SK-N-MC (cell line): ENCODE measurements around the gene RCSD1.

Source experiments
- EZH2 ChIP-seq: fragments of 200-600 bp; sonication (generic); IDR thresholded peaks from one replicate; pipeline ENCODE4 v1.6.1; 2017; ENCODE audit warnings: antibody characterized with exemption
- FOXP2 ChIP-seq: optimal IDR thresholded peaks from 2 replicates; pipeline ENCODE3; 2011; ENCODE audit warnings: mild to moderate bottlenecking, moderate library complexity; ENCODE audit not compliant: insufficient read depth; ENCODE audit errors: extremely low read length, control extremely low read depth
- POLR2AphosphoS5 ChIP-seq: IDR thresholded peaks from 2 replicates; pipeline ENCODE4 v1.6.1; 2012; ENCODE audit warnings: mild to moderate bottlenecking, low read depth, low read length, borderline replicate concordance

GRCh38 chr1:167594822-167595221 is 35.2 kb upstream of the RCSD1 start:
- TF ChIP-seq EZH2 (no peak), POLR2AphosphoS5 (no peak), FOXP2 (no peak)
